ENCODE data around the gene MCTP1.

MCTP1 gene

DNA sequence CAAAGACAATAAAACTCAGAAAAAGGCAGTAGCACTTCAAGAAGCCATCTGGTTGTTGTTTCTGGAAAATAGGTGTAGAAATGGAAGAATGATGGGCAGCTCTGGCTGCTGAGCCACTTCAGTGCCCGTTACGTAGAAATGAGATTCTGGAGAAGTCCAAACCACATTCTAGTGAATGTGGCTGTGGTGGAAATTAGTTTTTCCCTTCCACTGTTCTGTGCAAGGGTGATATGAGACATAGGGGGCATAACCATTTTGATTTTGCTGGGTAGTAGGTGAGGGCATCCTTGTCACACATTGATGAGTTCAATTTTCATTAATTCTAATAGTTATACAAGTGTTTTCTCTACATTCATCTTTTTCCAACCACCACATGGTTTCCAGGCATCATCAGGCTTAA lies 275.1 kb downstream of the MCTP1 start:
- no peak for TF ChIP-seq GATA2 (IDR thresholded peaks at IDR 0.05; ENCODE audit: low read depth, low read length)
- TF ChIP-seq GATA3 (IDR thresholded peaks at IDR 0.05; ENCODE audit: low read depth, low read length), result no peak

DNA sequence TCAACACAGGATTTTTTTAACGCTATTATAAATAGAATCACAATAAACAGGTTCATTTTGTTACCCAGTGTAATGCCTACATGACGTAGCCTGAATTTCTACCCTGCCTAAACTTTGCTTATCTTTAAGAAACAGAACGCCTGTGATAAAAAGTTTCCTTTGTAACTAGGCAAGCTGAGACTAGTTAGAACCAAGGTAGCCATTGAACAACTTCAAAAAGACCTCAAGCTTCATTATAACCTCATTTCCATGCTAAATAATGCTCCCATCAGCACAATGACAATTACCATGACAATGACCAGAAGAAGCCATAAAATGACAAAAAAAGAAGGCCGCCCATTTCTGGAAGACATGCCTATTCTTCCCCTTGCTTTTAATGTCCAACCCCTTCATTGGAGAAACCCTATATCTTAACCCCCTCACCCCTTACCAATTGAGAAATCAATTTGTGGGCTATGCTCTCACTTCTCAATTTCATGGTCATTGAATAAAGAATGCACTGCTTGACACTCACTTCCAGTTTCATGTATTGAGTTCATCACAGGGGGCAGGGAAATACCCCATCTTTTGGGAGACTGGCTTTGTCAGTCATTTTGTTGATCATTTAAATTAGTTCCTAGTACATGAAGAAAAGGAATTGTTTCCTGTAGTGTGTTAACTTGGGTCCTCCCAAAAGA lies 276.8 kb downstream of the MCTP1 start:
- TF ChIP-seq GATA3 (IDR thresholded peaks at IDR 0.05; ENCODE audit: low read depth, low read length) (no peak), GATA2 (IDR thresholded peaks at IDR 0.05; ENCODE audit: low read depth, low read length) (no peak)

DNA sequence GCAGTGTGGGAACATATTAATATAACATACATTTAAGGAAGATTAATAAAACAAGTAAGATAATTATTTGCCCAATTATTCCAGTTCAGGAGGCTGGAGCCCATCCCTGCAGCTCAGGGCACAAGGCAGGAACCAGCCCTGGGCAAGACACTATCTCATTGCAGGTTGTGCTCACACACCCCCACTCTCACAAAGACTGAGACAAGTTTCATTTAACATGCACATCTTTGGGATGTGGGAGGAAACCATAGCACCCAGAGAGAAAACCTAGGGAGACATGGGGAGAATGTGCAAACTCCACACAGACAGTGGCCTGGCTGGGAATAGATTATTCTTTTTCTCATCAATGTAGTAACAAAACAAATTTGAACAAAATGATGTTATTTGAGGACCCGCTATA lies 279.1 kb downstream of the MCTP1 start:
- TF ChIP-seq GATA2 (IDR thresholded peaks at IDR 0.05; ENCODE audit: low read depth, low read length) (no peak), GATA3 (IDR thresholded peaks at IDR 0.05; ENCODE audit: low read depth, low read length) (no peak)

DNA sequence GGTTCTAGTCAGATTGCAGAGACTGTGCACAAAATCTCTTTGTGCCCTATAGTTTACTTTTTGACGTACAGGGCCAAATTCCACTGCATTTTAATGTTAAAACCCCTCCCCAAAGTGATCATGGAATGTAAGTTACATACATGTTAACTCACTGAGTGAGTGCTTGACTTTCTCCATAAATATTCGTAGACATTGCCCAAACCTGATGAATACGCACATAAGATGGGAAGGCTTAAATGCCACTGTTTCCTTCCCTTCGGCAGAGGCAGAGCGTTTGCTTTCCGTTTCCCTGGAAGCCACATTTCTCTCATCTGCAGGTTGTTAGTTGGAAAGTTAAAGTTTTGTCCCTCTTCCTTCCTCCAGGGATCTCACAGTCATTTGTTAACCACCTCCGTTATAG lies 286.2 kb downstream of the MCTP1 start:
- TF ChIP-seq GATA2 (IDR thresholded peaks at IDR 0.05; ENCODE audit: low read depth, low read length) (no peak), GATA3 (IDR thresholded peaks at IDR 0.05; ENCODE audit: low read depth, low read length) (no peak)

DNA sequence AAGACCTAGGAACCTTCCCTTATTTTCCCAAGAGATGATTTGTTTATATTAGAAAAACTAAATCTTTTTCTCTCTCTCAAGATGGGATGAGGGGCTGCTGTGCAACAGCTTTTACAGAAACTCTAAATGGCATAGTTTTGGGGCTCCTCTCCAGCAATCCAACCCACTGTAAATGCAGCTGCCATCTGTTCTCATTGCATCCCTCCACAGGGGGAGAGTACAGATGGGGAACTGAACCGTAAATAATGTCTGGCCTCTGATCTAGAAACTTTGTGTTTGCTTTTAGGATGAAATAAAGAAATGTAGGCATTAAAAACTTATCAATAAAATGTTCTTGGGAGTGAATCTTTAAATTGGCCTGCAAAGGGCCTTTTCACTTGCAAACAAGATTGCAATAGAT lies 291.4 kb downstream of the MCTP1 start:
- TF ChIP-seq GATA3 (IDR thresholded peaks at IDR 0.05; ENCODE audit: low read depth, low read length) (no peak), GATA2 (IDR thresholded peaks at IDR 0.05; ENCODE audit: low read depth, low read length) (no peak)

DNA sequence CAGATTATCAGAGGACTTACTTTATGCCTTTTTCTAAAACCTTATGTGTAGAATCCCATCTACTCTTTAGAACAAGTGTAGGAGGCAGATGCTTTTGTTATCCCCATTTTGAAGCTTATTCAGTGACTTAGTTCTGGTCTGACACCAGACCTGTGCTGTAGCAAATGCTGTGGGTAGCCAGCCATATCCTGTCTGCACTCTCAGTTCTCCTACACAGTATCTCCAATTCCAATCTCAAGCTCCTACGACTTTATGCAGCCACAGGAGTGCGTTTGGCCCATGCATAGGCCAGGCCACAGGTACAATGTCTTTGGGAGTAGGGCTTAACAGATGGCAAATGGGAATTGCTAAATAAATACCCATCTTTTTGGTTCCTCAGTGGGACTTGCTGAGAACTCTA lies 292.6 kb downstream of the MCTP1 start:
- TF ChIP-seq GATA2 (IDR thresholded peaks at IDR 0.05; ENCODE audit: low read depth, low read length) (no peak), GATA3 (IDR thresholded peaks at IDR 0.05; ENCODE audit: low read depth, low read length) (no peak)

DNA sequence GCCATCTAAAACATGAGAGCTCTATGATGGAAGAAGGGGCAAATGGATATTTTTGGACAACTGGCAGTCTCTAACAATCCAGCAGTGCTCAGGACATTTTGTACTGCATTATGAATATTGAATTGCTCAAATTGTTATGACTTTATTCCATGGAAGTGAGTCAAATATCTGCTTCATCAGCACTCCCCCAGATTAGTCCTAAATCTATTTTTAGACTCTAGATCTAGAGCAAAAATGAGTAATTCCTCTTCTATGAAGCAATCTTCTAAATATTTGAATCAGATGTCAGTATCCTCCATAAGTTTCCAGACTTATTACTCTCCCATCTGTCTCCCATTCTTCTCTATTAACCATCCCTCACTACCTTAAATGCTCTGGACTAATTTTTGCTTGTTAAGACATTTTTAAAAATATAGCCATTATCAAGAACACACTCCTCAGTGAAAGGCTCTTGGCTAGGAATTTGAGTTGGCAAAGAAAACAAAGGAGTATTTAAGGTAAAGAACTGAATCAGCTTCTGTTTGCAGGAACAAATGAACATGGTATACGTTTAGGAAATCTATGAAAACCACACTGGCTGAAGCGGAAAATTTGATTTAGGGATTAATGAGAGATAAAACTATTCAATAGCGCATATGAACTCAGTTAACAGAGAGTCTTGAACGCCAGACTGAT lies 300.9 kb downstream of the MCTP1 start:
- TF ChIP-seq GATA3 (IDR thresholded peaks at IDR 0.05; ENCODE audit: low read depth, low read length) (no peak), GATA2 (IDR thresholded peaks at IDR 0.05; ENCODE audit: low read depth, low read length) (no peak)

DNA sequence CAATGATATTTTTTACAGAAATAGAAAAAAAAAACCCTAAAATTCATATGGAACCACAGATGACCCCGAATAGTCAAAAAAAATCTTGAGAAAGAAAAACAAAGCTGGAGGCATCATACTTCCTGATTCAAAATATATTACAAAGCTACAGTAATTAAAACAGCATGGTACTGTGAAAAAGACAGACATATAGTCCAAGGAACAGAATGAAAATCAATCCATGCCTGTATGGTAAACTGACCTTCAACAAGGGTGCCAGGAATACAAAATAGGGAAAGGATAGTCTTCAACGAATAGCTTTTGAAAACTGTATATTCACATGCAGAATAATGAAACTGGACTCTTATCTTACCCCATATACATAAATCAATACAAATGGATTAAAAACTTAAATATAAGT lies 307.5 kb downstream of the MCTP1 start:
- TF ChIP-seq GATA3 (IDR thresholded peaks at IDR 0.05; ENCODE audit: low read depth, low read length) (no peak), GATA2 (IDR thresholded peaks at IDR 0.05; ENCODE audit: low read depth, low read length) (no peak)

DNA sequence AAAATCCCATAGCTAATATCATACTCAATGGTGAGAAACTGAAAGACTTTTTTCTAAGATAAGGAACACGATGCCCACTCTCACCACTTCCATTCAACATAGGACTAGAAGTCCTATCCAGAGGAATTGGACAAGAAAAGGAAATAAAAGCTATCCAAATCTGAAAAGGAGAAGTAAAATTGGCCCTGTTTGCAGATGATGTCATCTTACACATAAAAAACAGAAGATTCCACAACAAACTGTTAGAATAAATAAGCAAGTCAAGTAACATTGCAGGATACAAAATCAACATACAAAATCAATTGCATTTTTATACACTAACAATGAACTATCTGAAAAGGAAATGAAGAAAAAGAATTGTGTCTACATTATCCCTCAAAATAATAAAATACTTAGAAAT lies 308.0 kb downstream of the MCTP1 start:
- TF ChIP-seq GATA3 (IDR thresholded peaks at IDR 0.05; ENCODE audit: low read depth, low read length) (no peak), GATA2 (IDR thresholded peaks at IDR 0.05; ENCODE audit: low read depth, low read length) (no peak)

DNA sequence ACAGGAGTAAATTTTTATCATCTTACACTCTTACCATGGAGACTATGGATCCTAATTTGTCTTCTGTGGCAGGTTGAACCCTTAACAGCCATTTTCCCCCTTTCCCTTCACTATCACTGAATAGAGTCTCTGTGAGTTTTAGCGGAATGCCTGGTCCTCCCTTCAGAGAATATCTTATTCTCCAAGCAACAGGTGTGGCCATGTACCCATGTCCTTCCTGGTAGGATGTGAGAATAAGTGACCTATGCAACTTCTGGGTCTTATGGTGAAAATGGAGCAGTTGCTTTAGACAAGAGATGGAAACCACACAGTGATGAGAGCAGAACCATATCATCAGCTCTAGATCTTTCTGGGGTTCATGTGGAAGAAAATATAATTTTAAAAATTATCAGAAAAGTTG lies 312.6 kb downstream of the MCTP1 start:
- TF ChIP-seq GATA2 (IDR thresholded peaks at IDR 0.05; ENCODE audit: low read depth, low read length) (no peak), GATA3 (IDR thresholded peaks at IDR 0.05; ENCODE audit: low read depth, low read length) (no peak)

DNA sequence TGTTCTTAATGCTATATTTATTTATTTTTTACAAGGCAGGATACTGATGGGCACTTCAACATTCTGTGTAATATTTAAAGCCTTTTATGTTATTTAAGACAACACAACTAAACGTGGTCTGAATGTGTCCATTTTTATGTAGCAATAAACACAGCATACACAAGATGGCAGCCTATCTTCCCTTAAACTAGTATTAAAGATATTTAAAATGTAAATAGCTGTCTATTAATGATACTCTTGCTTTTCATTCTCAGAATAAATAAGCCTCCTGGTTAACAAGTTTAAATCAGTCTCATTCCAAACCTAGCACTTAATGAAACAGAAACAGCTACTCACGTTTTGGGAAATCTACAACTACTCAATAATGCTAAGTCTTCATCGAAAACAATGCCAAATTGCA lies 315.7 kb downstream of the MCTP1 start:
- no peak for TF ChIP-seq GATA3 (IDR thresholded peaks at IDR 0.05; ENCODE audit: low read depth, low read length)
- no peak for TF ChIP-seq GATA2 (IDR thresholded peaks at IDR 0.05; ENCODE audit: low read depth, low read length)

DNA sequence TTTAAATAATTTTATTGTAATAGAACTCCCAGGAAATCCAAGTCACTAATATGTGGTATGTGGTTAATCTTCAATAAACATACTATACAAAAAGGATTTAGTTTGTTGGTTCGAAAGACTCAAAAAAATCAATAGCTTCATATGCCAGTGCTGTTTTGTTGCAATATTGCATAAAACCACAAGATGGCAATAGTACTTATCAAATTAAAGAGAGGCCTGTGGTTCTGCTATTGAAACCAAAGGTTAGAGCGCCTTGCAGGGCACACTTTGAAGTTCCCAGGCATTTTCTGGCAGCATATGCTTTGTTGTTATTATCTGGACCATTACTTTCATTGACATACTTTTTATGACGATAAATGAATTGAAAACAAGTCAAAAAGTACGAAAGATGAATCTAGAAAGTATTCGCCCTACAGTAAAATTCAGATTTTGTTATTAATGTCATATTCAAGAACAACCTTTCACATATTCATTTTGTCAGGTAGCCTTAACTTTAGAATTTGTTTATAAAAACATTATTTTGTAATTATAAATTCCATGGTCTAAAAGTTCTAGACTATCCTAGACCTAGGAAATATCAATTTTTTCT lies 316.3 kb downstream of the MCTP1 start:
- TF ChIP-seq GATA2 (IDR thresholded peaks at IDR 0.05; ENCODE audit: low read depth, low read length) (no peak), GATA3 (IDR thresholded peaks at IDR 0.05; ENCODE audit: low read depth, low read length) (no peak)

DNA sequence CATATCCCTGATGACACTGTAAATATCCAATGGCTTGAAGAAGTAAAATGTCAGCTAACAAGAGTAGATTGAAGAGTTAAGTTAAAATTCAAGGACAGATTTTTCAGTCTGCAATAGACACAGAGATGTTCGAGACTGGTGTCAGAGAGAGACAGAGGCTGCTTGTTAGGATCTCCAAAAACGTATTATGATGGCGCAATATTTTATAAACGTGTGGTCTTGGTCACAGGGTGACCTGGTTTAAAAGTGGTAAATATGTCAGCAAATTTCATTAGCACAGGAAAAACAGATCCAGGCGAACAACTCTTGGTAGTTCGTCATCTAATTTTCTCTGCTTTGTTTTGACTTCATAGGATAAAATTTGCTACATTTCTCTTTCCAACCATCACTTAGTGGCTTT lies 317.4 kb downstream of the MCTP1 start:
- TF ChIP-seq GATA3 (IDR thresholded peaks at IDR 0.05; ENCODE audit: low read depth, low read length) (no peak), GATA2 (IDR thresholded peaks at IDR 0.05; ENCODE audit: low read depth, low read length) (no peak)

DNA sequence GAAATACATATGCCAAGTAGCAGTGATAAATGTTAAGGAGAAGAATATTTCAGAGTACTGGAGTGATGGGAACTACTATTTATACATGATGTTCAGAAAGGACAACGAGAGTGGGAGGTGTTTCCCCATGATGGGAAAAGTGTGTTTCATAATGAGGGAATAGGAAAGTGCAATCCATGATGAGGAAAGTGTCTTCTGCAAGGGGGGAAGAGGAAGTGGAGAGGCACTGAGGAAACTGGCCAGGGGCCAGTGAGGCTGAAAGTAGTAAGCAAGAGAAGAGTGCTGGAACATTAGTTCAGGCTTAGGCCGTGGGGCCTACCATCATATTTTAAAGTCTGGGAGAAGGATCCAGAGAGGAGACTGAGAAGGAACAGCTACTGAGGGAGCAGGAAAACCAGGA lies 339.2 kb downstream of the MCTP1 start:
- no peak for TF ChIP-seq GATA3 (IDR thresholded peaks at IDR 0.05; ENCODE audit: low read depth, low read length)
- TF ChIP-seq GATA2 (IDR thresholded peaks at IDR 0.05; ENCODE audit: low read depth, low read length), result no peak

DNA sequence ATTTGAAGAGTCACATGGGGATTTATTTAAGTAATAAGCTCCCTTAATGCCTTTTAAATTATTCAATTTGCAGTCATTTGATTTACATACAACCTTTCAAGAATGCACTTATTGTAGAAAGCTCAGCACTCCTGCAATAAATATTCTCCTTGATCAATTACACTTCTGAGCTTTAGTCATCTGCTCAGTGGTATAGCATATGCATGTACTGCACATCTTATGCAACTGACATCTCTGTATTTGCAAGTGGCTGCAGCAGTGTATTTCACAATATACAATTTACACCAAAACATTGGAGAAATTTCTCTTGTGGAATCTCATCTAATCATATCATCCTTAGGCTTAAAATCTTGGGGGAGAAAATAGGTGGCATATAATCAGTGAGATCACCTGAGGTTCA lies 340.7 kb downstream of the MCTP1 start:
- TF ChIP-seq GATA2 (IDR thresholded peaks at IDR 0.05; ENCODE audit: low read depth, low read length) (no peak), GATA3 (IDR thresholded peaks at IDR 0.05; ENCODE audit: low read depth, low read length) (no peak)
